ENCODE data around the gene FCRLA.

DNA sequence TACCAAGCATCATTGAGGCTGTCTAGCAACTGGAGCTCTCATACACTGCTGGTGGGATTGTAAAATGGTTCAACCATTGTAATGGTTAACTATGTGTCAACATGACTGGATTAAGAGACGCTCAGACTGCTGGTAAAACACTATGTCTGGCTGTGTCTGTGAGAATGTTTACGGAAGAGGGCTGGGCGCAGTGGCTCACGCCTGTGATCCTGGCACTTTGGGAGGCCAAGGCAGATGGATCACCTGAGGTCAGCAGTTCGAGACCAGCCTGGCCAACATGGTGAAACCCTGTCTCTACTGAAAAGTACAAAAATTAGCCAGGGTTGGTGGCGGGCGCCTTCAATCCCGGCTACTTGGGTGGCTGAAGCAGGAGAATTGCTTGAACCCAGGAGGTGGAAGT, 4.8 kb upstream of the FCRLA start:
- TF ChIP-seq POLR2AphosphoS5 (IDR thresholded peaks at IDR 0.05) = no peak
- TF ChIP-seq, protein P1, sequence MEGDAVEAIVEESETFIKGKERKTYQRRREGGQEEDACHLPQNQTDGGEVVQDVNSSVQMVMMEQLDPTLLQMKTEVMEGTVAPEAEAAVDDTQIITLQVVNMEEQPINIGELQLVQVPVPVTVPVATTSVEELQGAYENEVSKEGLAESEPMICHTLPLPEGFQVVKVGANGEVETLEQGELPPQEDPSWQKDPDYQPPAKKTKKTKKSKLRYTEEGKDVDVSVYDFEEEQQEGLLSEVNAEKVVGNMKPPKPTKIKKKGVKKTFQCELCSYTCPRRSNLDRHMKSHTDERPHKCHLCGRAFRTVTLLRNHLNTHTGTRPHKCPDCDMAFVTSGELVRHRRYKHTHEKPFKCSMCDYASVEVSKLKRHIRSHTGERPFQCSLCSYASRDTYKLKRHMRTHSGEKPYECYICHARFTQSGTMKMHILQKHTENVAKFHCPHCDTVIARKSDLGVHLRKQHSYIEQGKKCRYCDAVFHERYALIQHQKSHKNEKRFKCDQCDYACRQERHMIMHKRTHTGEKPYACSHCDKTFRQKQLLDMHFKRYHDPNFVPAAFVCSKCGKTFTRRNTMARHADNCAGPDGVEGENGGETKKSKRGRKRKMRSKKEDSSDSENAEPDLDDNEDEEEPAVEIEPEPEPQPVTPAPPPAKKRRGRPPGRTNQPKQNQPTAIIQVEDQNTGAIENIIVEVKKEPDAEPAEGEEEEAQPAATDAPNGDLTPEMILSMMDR (IDR thresholded peaks at IDR 0.05 in 8 of 11, conservative IDR thresholded peaks at IDR 0.05 in 3 of 11) = no peak
